ENCODE data around the gene ABCA10.

Gene ABCA10

DNA sequence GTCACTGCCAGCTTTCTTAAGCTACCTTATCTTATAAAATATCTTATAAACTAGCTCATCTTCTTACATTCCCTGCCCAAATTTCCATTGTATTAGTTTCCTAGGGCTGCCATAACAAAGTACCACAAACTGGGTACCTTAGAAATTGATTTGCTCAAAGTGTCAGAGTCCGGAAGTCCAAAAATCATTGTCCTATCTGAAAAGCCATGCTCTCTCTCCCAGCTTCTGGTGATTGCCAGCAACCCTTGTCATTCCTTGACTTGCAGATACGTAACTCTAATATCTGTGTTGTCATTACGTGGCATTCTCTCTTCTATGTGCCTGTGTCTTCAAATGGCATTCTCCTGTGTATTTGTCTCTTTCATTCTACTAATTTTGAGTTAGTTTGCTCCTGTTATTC is 2.3 kb upstream of the ABCA10 start:
- no peak for DNase-seq (ENCODE audit: low read depth)
- H3K4me3 ChIP-seq (replicated peaks; ENCODE audit: low read depth, low read length): no peak overlapping the region
- TF ChIP-seq, protein P1, sequence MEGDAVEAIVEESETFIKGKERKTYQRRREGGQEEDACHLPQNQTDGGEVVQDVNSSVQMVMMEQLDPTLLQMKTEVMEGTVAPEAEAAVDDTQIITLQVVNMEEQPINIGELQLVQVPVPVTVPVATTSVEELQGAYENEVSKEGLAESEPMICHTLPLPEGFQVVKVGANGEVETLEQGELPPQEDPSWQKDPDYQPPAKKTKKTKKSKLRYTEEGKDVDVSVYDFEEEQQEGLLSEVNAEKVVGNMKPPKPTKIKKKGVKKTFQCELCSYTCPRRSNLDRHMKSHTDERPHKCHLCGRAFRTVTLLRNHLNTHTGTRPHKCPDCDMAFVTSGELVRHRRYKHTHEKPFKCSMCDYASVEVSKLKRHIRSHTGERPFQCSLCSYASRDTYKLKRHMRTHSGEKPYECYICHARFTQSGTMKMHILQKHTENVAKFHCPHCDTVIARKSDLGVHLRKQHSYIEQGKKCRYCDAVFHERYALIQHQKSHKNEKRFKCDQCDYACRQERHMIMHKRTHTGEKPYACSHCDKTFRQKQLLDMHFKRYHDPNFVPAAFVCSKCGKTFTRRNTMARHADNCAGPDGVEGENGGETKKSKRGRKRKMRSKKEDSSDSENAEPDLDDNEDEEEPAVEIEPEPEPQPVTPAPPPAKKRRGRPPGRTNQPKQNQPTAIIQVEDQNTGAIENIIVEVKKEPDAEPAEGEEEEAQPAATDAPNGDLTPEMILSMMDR (IDR thresholded peaks at IDR 0.05; ENCODE audit: low read length, missing control alignments): no peak

DNA sequence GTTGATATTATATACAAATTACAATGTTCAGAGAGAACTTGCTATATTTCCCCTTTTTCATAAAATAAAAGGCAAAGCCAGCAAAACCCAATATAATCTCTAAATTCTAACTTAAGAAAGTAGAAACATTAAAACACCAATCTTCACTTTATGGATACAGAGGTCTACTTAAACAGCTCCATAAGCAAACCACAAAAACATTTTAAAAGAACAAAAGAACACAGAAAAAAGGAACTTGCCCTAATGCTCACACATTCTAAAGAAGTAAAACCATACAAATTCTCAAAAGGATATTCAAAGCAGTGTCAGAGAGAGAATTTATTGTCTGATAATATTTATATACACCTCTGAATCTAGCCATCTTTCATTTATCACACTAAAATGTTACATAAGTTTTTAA is 606 bp downstream of the ABCA10 start:
- TF ChIP-seq, protein P1 (IDR thresholded peaks at IDR 0.05; ENCODE audit: low read length, missing control alignments): no peak
- DNase-seq (ENCODE audit: low read depth): no peak
- H3K4me3 ChIP-seq (replicated peaks; ENCODE audit: low read depth, low read length): no peak overlapping the region

DNA sequence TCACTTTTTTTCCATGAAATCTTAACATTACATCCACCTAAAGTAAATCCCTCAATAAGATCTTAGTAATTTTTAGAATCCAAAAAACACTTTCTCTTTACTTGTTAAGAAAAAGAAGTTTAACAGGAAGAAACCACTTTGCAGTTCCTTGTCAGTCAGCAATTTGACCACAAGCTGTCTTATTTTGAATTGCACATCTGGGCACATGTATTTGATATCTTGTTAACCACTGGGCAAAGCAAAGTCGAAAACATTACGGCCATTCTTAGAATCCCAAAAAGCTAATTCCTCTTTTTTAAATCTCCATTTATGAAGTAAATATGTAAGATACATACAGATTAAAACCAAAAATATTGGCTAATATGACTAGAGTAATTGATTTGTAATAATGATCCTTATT is 1.1 kb downstream of the ABCA10 start:
- TF ChIP-seq, protein P1 (IDR thresholded peaks at IDR 0.05; ENCODE audit: low read length, missing control alignments): no peak
- H3K4me3 ChIP-seq (replicated peaks; ENCODE audit: low read depth, low read length): no peak overlapping the region
- no peak for DNase-seq (ENCODE audit: low read depth)

DNA sequence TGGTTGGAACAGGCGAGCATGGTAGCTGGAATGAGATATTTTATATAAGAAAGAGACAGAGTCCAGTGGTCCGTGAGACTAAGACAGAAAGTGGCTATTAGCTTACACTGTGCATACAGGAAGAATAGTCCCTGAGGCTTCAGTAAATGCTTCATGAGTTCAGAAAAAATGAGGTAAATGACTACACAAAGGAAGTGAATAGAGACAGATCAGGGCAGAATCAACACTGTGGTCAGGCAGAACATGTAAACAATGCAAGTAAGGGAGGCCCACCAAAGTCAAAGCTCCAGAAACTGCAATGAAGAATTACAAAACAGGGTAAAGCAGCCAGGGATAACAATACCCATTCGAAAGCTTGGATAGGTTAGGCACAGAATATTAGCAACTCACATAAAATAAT is 4.8 kb downstream of the ABCA10 start:
- TF ChIP-seq, protein P1 (IDR thresholded peaks at IDR 0.05; ENCODE audit: low read length, missing control alignments): no peak
- H3K4me3 ChIP-seq (replicated peaks; ENCODE audit: low read depth, low read length): no peak overlapping the region
- DNase-seq (ENCODE audit: low read depth): peak; percentile 81

DNA sequence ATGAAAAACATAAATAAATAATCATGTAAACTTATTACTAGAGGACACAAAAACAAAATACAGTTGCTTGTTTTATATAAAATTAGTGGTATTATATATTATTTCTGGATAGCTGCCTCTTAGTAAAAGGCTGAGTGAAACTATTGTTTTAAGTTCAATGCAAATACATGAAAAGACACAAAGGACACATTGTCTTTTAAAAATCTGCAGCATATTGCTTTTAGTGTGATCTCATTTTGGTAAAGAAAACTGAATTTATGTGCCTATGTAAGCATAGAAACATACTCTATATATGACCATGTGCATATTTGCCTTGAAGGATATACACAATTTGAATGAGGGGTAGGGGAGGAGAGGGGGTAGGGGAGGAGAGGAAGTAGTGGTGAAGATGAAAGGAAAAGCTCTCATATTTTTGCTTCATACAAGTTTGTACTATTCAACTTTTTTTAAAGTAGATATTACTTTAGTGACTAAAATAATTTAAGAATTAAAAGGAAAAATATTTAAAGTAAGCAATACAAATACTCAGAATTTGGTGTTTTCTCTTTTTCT is 5.8 kb downstream of the ABCA10 start:
- TF ChIP-seq, protein P1 (IDR thresholded peaks at IDR 0.05; ENCODE audit: low read length, missing control alignments): no peak
- H3K4me3 ChIP-seq (replicated peaks; ENCODE audit: low read depth, low read length): no peak overlapping the region
- no peak for DNase-seq (ENCODE audit: low read depth)

DNA sequence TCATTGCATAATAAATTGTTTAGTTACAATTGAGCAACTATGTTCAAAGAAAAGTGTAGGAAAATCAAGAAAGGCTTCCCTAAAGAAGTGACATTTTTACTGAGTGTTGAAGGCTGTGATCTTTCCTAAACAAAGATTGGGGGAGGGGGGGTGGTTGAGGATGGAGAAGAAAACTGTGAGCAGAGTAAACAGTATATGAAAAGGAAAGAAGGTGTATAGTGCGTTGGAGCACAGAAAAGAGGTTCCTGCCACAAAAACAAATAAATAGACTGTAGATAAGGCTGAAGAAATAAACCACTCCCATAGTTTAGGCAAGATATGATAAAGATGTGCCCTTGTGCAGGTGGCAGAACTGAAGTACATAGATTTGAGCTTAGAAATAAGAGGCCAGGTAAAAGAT is 8.5 kb downstream of the ABCA10 start:
- no peak for DNase-seq (ENCODE audit: low read depth)
- no peak overlapping the region for H3K4me3 ChIP-seq (replicated peaks; ENCODE audit: low read depth, low read length)
- TF ChIP-seq, protein P1 (IDR thresholded peaks at IDR 0.05; ENCODE audit: low read length, missing control alignments): no peak

DNA sequence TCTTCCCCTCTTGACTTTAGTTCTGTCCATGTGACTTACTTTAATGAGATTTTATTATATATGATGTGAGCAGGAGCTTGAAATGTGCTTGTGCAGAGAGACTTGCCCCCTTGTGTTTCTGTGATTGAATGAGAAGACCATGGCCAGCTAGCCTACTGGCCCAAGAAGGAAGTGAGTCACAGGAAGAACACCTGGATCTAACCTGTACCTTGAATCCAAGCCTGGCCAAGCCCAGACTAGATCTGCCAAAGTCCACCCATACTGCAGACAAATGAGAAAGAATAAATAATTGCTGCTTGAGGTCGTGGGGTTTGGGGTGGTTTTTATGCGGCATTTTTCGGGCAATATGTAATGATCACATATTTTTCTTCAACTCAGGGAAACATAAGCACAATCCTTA is 9.6 kb downstream of the ABCA10 start:
- no peak for DNase-seq (ENCODE audit: low read depth)
- TF ChIP-seq, protein P1 (IDR thresholded peaks at IDR 0.05; ENCODE audit: low read length, missing control alignments): no peak
- no peak overlapping the region for H3K4me3 ChIP-seq (replicated peaks; ENCODE audit: low read depth, low read length)
